ENCODE data around the gene ACOT4.
"Not testable (repeated sequence)": the region's sequence is repeated elsewhere in the genome, so short reads cannot be mapped to it uniquely, and the experiment has no call there.

The ACOT4 gene

GRCh38 chr14:73630009-73630780 lies 38.5 kb downstream of the ACOT4 start:
- H3K4me3 ChIP-seq (ENCODE audit: low read depth, low read length), result no peak overlapping the region

GRCh38 chr14:73633116-73634010 lies 41.7 kb downstream of the ACOT4 start:
- H3K4me3 ChIP-seq (ENCODE audit: low read depth, low read length), result peak overlapping the region; percentile 51

- H3K4me3 ChIP-seq (ENCODE audit: low read depth, low read length), result peak overlapping the region; percentile 51
These were observed 42.5 kb downstream of the ACOT4 start for GRCh38 chr14:73634011-73634833.

GRCh38 chr14:73636355-73636754 lies 44.7 kb downstream of the ACOT4 start:
- not testable (repeated sequence) for H3K4me3 ChIP-seq (ENCODE audit: low read depth, low read length)

GRCh38 chr14:73637830-73638229 lies 46.2 kb downstream of the ACOT4 start:
- H3K4me3 ChIP-seq (ENCODE audit: low read depth, low read length), result no peak overlapping the region

GRCh38 chr14:73640796-73641365 lies 49.2 kb downstream of the ACOT4 start:
- no peak overlapping the region for H3K4me3 ChIP-seq (ENCODE audit: low read depth, low read length)

GRCh38 chr14:73644531-73645247 lies 53.0 kb downstream of the ACOT4 start, which contains the start of gene DNAL1:
Gene DNAL1, plus strand, starts transcription at chr14:73644986. Its CDS starts 54 bp downstream, at chr14:73645040.
- H3K4me3 ChIP-seq (ENCODE audit: low read depth, low read length), result peak within 1 kb of the TSS; percentile 97

- peak overlapping the region; percentile 97 for H3K4me3 ChIP-seq (ENCODE audit: low read depth, low read length)
These were observed 53.6 kb downstream of the ACOT4 start for GRCh38 chr14:73645248-73645610.

Data from iPS-11a (cell line).